ENCODE measurements around the gene TMEM94. TPM values are rescaled to one million over a fixed set of nuclear protein-coding genes. Genes with fewer than 3 reads are reported as not detected.

The TMEM94 gene
- total and polyA plus RNA-seq, 9 of the 15 experiments (the other 6 are each of a cell fraction or from before 2014, with no cell fraction given), result 0.35 to 48.1 (median 14.4) TPM

GRCh38 chr17:75456417-75457046 lies at the start of gene TMEM94 (continued):
- TF ChIP-seq ZNF609 (CRISPR knock-in tag; IDR thresholded peaks at IDR 0.05; ENCODE audit: borderline replicate concordance) (0 out of 2 replicates have a peak, but pooled peaks have one; percentile 32), GABPA (tag; conservative IDR thresholded peaks at IDR 0.05; ENCODE audit: low read depth) (peak; percentile 85), RBM25 (IDR thresholded peaks at IDR 0.05; ENCODE audit: low read depth, low read length, severe bottlenecking) (peak; percentile 99), ZNF165 (CRISPR knock-in tag; IDR thresholded peaks at IDR 0.05; ENCODE audit: borderline replicate concordance) (no peak), E2F8 (IDR thresholded peaks at IDR 0.05; ENCODE audit: low read depth, partially characterized antibody) (peak; percentile 97), CREB3L1 (IDR thresholded peaks at IDR 0.05; ENCODE audit: borderline replicate concordance, low read depth) (0 out of 2 replicates have a peak, but pooled peaks have one; percentile 48), XRCC5 (IDR thresholded peaks at IDR 0.05; ENCODE audit: low read depth, low read length) (no peak), CHD2 (IDR thresholded peaks at IDR 0.05; ENCODE audit: low read depth, low read length) (peak; percentile 89), TEAD1 (CRISPR knock-in tag; IDR thresholded peaks at IDR 0.05) (peak in 1 of 2 experiments; percentile 50; a peak in 1 of 4 replicates), SMAD3 (CRISPR knock-in tag; conservative IDR thresholded peaks at IDR 0.05) (0 out of 2 replicates have a peak, but pooled peaks have one; percentile 34), FOXK2 (conservative IDR thresholded peaks at IDR 0.05 in 1 of 2, IDR thresholded peaks at IDR 0.05 in 1 of 2; ENCODE audit: low read depth in 2 of 2) (peak in 1 of 2 experiments; percentile 57; a peak in 1 of 4 replicates), POLR2G (IDR thresholded peaks at IDR 0.05; ENCODE audit: low read depth, low read length) (peak; percentile 77), PRDM10 (IDR thresholded peaks at IDR 0.05; ENCODE audit: partially characterized antibody) (peak; percentile 28)
